SJSA1 (cell line): ENCODE data around the gene IP6K3. TPM values are rescaled to one million over a fixed set of nuclear protein-coding genes. Genes with fewer than 3 reads are reported as not detected.

Experiments
- DNase-seq, 2 experiments: peaks; one replicate each; pipeline ENCODE4 v3.0.0-alpha.2; 2015 to 2020; ENCODE audit warnings: low spot score in 2 of 2, low read depth in 1 of 2
- H3K27ac ChIP-seq: fragments of 250-450 bp; sonication (Bioruptor Pico); 2 replicates; pipeline ENCODE4 v1.5.1; 2020; ENCODE audit warnings: mild to moderate bottlenecking, moderate library complexity
- H3K27me3 ChIP-seq: fragments of 250-450 bp; sonication (Bioruptor Pico); replicated peaks from 2 replicates; pipeline ENCODE4 v1.5.1; 2020; ENCODE audit warnings: mild to moderate bottlenecking, moderate library complexity
- H3K36me3 ChIP-seq: fragments of 250-450 bp; sonication (Bioruptor Pico); 2 replicates; pipeline ENCODE4 v1.5.1; 2020; ENCODE audit warnings: mild to moderate bottlenecking
- H3K4me1 ChIP-seq: fragments of 250-450 bp; sonication (Bioruptor Pico); replicated peaks from 2 replicates; pipeline ENCODE4 v1.6.1; 2021; ENCODE audit warnings: mild to moderate bottlenecking
- H3K4me3 ChIP-seq: fragments of 250-450 bp; sonication (Bioruptor Pico); 2 replicates; pipeline ENCODE4 v1.5.1; 2020; ENCODE audit warnings: mild to moderate bottlenecking
- H3K9me3 ChIP-seq: fragments of 250-450 bp; sonication (Bioruptor Pico); replicated peaks from 2 replicates; pipeline ENCODE4 v1.5.1; 2020; ENCODE audit warnings: mild to moderate bottlenecking
- total RNA-seq: library from RNA; depleted of rRNA; stranded (reverse); fragments of >200 nt; shearing (Covaris generic); gene quantifications from 2 replicates; pipeline ENCODE4 v1.2.3, GENCODE V29; 2014

IP6K3 gene
- total RNA-seq, 1 experiment from 2014 or later: 5.3 TPM

GRCh38 chr6:33700391-33701050, 46.2 kb downstream of the IP6K3 start:
- peak; percentile 24 to 67 for DNase-seq
- H3K27me3 ChIP-seq: no peaks in the 10 kb centered on the region
- H3K27ac ChIP-seq: no peak overlapping the region
- no peak overlapping the region for H3K4me3 ChIP-seq
- H3K36me3 ChIP-seq: peaks cover 69% of the 10 kb centered on the region
- H3K4me1 ChIP-seq: peaks cover 18% of the 10 kb centered on the region
- H3K9me3 ChIP-seq: no peaks in the 10 kb centered on the region

- DNase-seq: no peak
- peaks cover 26% of the 10 kb centered on the region for H3K4me1 ChIP-seq
These were observed 47.0 kb downstream of the IP6K3 start for GRCh38 chr6:33699739-33700138.

GRCh38 chr6:33699131-33699530, 47.6 kb downstream of the IP6K3 start:
- no peak overlapping the region for H3K27ac ChIP-seq
- H3K9me3 ChIP-seq: no peaks in the 10 kb centered on the region
- DNase-seq: no peak
- peaks cover 70% of the 10 kb centered on the region for H3K36me3 ChIP-seq
- H3K4me3 ChIP-seq: no peak overlapping the region
- peaks cover 32% of the 10 kb centered on the region for H3K4me1 ChIP-seq
- no peaks in the 10 kb centered on the region for H3K27me3 ChIP-seq

More at GRCh38 chr6:33699739-33700138, 47.0 kb downstream of the IP6K3 start:
- Histone ChIP-seq H3K4me3 (no peak overlapping the region), H3K36me3 (peaks cover 72% of the 10 kb centered on the region), H3K27me3 (no peaks in the 10 kb centered on the region), H3K27ac (no peak overlapping the region), H3K9me3 (no peaks in the 10 kb centered on the region)

- H3K27ac ChIP-seq: no peak overlapping the region
- DNase-seq: no peak
- H3K4me1 ChIP-seq: peaks cover 38% of the 10 kb centered on the region
- H3K27me3 ChIP-seq: no peaks in the 10 kb centered on the region
- H3K36me3 ChIP-seq: peaks cover 73% of the 10 kb centered on the region
- no peaks in the 10 kb centered on the region for H3K9me3 ChIP-seq
- no peak overlapping the region for H3K4me3 ChIP-seq
These were observed 48.2 kb downstream of the IP6K3 start for GRCh38 chr6:33698494-33698893.

- Histone ChIP-seq H3K27ac (no peak overlapping the region), H3K36me3 (peaks cover 80% of the 10 kb centered on the region), H3K9me3 (no peaks in the 10 kb centered on the region), H3K4me3 (no peak overlapping the region), H3K27me3 (no peaks in the 10 kb centered on the region), H3K4me1 (peaks cover 45% of the 10 kb centered on the region)
- DNase-seq: no peak
These were observed 48.9 kb downstream of the IP6K3 start for GRCh38 chr6:33697845-33698244.

GRCh38 chr6:33696548-33697518, 49.9 kb downstream of the IP6K3 start:
- H3K36me3 ChIP-seq: peaks cover 89% of the 10 kb centered on the region
- DNase-seq: peak; percentile 49 to 60
- no peak overlapping the region for H3K27ac ChIP-seq
- H3K9me3 ChIP-seq: no peaks in the 10 kb centered on the region
- no peaks in the 10 kb centered on the region for H3K27me3 ChIP-seq
- peaks cover 55% of the 10 kb centered on the region for H3K4me1 ChIP-seq
- H3K4me3 ChIP-seq: no peak overlapping the region

GRCh38 chr6:33696076-33696475, 50.6 kb downstream of the IP6K3 start:
- Histone ChIP-seq H3K27me3 (no peaks in the 10 kb centered on the region), H3K36me3 (peaks cover 89% of the 10 kb centered on the region), H3K9me3 (no peaks in the 10 kb centered on the region), H3K4me1 (peaks cover 63% of the 10 kb centered on the region), H3K27ac (no peak overlapping the region), H3K4me3 (no peak overlapping the region)
- DNase-seq: no peak

GRCh38 chr6:33695451-33695887, 51.2 kb downstream of the IP6K3 start:
- Histone ChIP-seq H3K27ac (peak overlapping the region; percentile 77), H3K4me1 (peaks cover 69% of the 10 kb centered on the region), H3K9me3 (no peaks in the 10 kb centered on the region), H3K27me3 (no peaks in the 10 kb centered on the region), H3K4me3 (no peak overlapping the region), H3K36me3 (peaks cover 89% of the 10 kb centered on the region)
- peak in 1 of 2 experiments; percentile 42 for DNase-seq

GRCh38 chr6:33694977-33695376, 51.7 kb downstream of the IP6K3 start:
- Histone ChIP-seq H3K4me1 (peaks cover 74% of the 10 kb centered on the region), H3K9me3 (no peaks in the 10 kb centered on the region), H3K36me3 (peaks cover 86% of the 10 kb centered on the region), H3K27ac (peak overlapping the region; percentile 77), H3K27me3 (no peaks in the 10 kb centered on the region), H3K4me3 (no peak overlapping the region)
- DNase-seq: no peak

- peaks cover 84% of the 10 kb centered on the region for H3K36me3 ChIP-seq
These were observed 52.2 kb downstream of the IP6K3 start for GRCh38 chr6:33694401-33694931.

GRCh38 chr6:33693186-33694105, 53.3 kb downstream of the IP6K3 start:
- H3K36me3 ChIP-seq: peaks cover 84% of the 10 kb centered on the region
- no peak overlapping the region for H3K4me3 ChIP-seq
- H3K9me3 ChIP-seq: no peaks in the 10 kb centered on the region
- H3K4me1 ChIP-seq: peaks cover 86% of the 10 kb centered on the region
- H3K27ac ChIP-seq: peak overlapping the region; percentile 77
- DNase-seq: no peak
- no peaks in the 10 kb centered on the region for H3K27me3 ChIP-seq

More at GRCh38 chr6:33694401-33694931, 52.2 kb downstream of the IP6K3 start:
- H3K27ac ChIP-seq: peak overlapping the region; percentile 77
- peak; percentile 84 to 86 for DNase-seq
- H3K4me1 ChIP-seq: peaks cover 79% of the 10 kb centered on the region
- no peaks in the 10 kb centered on the region for H3K27me3 ChIP-seq
- no peak overlapping the region for H3K4me3 ChIP-seq
- no peaks in the 10 kb centered on the region for H3K9me3 ChIP-seq

GRCh38 chr6:33692760-33693158, 53.9 kb downstream of the IP6K3 start:
- Histone ChIP-seq H3K4me1 (peaks cover 86% of the 10 kb centered on the region), H3K27ac (no peak overlapping the region)
- DNase-seq: no peak

More at GRCh38 chr6:33692760-33693158, 53.9 kb downstream of the IP6K3 start:
- Histone ChIP-seq H3K27me3 (no peaks in the 10 kb centered on the region), H3K9me3 (no peaks in the 10 kb centered on the region), H3K36me3 (peaks cover 83% of the 10 kb centered on the region), H3K4me3 (no peak overlapping the region)
